Right lobe of liver (tissue), 6 donors: ENCODE data around the gene FGF9. TPM values are rescaled to one million over a fixed set of nuclear protein-coding genes. Genes with fewer than 3 reads are reported as not detected.
A peak's percentile ranks its signal among the peaks of the same experiment; 100 is the strongest.

Source experiments
- ATAC-seq, 4 donors: fragments of 200-7000 bp; cut with Tn5 transposase; one replicate each; pipeline ENCODE4 v1.9.1; 2020; ENCODE audit warnings: mild to moderate bottlenecking in 4 of 4, moderate library complexity in 4 of 4
- DNase-seq, 3 donors: peaks; one replicate each; pipeline ENCODE4 v3.0.0-alpha.2; 2020
- H3K27ac ChIP-seq, 3 donors: fragments of 200-600 bp; one replicate each; pipeline ENCODE4 v1.8.0; 2022
- H3K27me3 ChIP-seq, 2 donors: fragments of 200-600 bp; one replicate each; pipeline ENCODE4 v1.8.0; 2022
- H3K36me3 ChIP-seq, 4 donors: fragments of 200-600 bp; sonication (generic) in 1 of 4; one replicate each; pipeline versions ENCODE4 v1.5.1 to v1.8.0; 2017 to 2022; ENCODE audit warnings: control low read depth in 1 of 4
- H3K4me1 ChIP-seq, 4 donors: fragments of 200-600 bp; sonication (generic) in 1 of 4; one replicate each; pipeline versions ENCODE4 v1.5.1 to v1.8.0; 2017 to 2022; ENCODE audit warnings: control low read depth in 1 of 4
- H3K4me3 ChIP-seq, 3 donors: fragments of 200-600 bp; one replicate each; pipeline ENCODE4 v1.8.0; 2022
- H3K9me3 ChIP-seq, 4 donors: fragments of 200-600 bp; sonication (generic) in 1 of 4; one replicate each; pipeline versions ENCODE4 v1.5.1 to v1.8.0; 2017 to 2022; ENCODE audit warnings: control low read depth in 1 of 4
- POLR2A ChIP-seq: fragments of 450-650 bp; IDR thresholded peaks from one replicate; pipeline ENCODE4 v1.6.1; 2017; ENCODE audit warnings: antibody characterized with exemption, mild to moderate bottlenecking
- WGBS: methylation state at CpG from one replicate; pipeline ENCODE4 v1.1.6; 2018; ENCODE audit warnings: low coverage, low lambda C conversion rate; ENCODE audit not compliant: insufficient coverage; ENCODE audit errors: missing lambda C conversion rate; 5-methylcytosine and 5-hydroxymethylcytosine counted together
- intact Hi-C, 2 donors: fragments of 100-400 bp; cut with DNase I; formaldehyde crosslinking; loops; one replicate each; pipeline versions ENCODE4 v1.11.2 to v1.14.1; 2022
- total RNA-seq, 6 experiments: library from RNA; depleted of rRNA in 2 of 6; stranded (reverse); fragments of >200 nt in 2 of 6; fragmentation: NEBNext Ultra II Directional in 3 of 6; extraction: Animal tissue kit (Norgen Biotek cat#: 25700) in 3 of 6; gene quantifications; one replicate each; pipeline versions ENCODE4 v1.1.0 to v1.2.4, GENCODE V29; 2016 to 2023
- TF ChIP-seq, protein P1 (sequence below), 4 donors: fragments of 200-600 bp in 3 of 4; fragments of 450-650 bp in 1 of 4; IDR thresholded peaks; one replicate each; pipeline versions ENCODE4 v1.5.1 to v1.8.0; 2016 to 2022; ENCODE audit warnings: antibody characterized with exemption in 4 of 4, mild to moderate bottlenecking in 2 of 4
- donor health status: DM: no; HTN: yes; CAD: no.
- donor health status: DM: no; HTN: no; CAD: no.
- donor health status: DM: no; HTN: no; CAD: no.
- donor health status: DM: no; HTN: yes; CAD: no.
- donor health status: DM: no; HTN: yes; CAD: no.

FGF9 gene
- total RNA-seq, 6 experiments from 2014 or later: not detected

DNA sequence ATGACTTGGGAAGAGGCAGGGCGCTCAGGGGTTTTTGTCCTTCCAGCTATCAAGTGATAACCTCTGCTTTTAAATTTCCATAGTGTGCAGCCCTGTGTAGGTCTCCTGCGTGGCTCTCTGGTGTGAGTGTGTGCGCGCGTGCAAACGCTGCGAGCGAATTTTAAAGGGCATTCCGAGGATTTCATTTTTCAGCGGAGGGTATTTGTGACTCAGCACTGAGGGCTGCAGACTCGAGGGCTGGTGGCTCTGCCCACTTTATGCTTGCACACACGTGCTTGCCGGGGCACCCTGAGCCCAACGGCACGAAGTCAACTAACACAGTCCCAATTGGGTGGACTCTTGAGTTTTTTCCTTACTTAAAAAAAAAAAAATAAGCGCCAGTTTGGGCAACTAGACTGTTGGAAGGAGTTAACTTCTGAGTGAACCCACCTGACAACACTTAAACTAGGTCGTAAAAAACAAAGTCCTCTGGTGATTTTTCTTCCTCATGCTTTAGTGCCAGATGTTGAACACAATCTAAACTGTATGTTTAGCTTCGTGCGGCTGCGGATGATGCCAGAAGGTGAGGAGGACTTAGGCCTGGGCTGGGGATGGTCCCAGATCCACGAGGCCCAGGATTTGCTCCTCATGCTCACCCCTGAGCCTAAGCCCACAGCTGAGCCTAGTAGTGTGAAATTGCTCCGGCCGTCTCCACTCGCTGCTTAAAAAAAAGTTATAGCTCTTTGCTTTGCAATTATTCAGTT lies 2.1 kb downstream of the FGF9 start:
- TF ChIP-seq POLR2A: no peak
- TF ChIP-seq, protein P1, sequence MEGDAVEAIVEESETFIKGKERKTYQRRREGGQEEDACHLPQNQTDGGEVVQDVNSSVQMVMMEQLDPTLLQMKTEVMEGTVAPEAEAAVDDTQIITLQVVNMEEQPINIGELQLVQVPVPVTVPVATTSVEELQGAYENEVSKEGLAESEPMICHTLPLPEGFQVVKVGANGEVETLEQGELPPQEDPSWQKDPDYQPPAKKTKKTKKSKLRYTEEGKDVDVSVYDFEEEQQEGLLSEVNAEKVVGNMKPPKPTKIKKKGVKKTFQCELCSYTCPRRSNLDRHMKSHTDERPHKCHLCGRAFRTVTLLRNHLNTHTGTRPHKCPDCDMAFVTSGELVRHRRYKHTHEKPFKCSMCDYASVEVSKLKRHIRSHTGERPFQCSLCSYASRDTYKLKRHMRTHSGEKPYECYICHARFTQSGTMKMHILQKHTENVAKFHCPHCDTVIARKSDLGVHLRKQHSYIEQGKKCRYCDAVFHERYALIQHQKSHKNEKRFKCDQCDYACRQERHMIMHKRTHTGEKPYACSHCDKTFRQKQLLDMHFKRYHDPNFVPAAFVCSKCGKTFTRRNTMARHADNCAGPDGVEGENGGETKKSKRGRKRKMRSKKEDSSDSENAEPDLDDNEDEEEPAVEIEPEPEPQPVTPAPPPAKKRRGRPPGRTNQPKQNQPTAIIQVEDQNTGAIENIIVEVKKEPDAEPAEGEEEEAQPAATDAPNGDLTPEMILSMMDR (IDR thresholded peaks at IDR 0.05): no peak
- 8% methylated on average over 15 of the region's 24 CpGs for WGBS
- ATAC-seq (no peak), DNase-seq (no peak)
- Histone ChIP-seq H3K4me1 (peaks cover 0 to 52% (median 4%) of the 10 kb centered on the region in 4 donors), H3K27ac (no peak overlapping the region), H3K9me3 (no peaks in the 10 kb centered on the region), H3K4me3 (peak overlapping the region in 2 of 3 donors; percentile 51 to 61), H3K36me3 (no peaks in the 10 kb centered on the region), H3K27me3 (peaks cover 15 to 29% of the 10 kb centered on the region in 2 donors)
- intact Hi-C loops: no loop called here

DNA sequence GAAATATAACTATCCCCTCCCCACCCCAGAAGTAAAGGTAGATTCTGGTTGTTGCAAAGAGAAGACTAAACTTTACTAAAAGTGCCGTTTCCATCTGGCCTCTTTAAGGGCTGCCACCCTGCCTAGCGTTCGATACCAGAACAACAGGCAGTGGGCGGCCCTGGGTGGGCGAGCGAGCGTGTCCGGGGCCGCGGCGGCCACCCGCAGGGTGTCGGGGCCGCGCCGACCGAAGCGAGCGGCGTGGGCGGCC lies 2.6 kb downstream of the FGF9 start:
- H3K27ac ChIP-seq: no peak overlapping the region
- H3K36me3 ChIP-seq: no peaks in the 10 kb centered on the region
- intact Hi-C loops: no loop called here
- no peak for TF ChIP-seq POLR2A
- TF ChIP-seq, protein P1 (IDR thresholded peaks at IDR 0.05): peak in 1 of 4 donors; percentile 29
- ATAC-seq (no peak), DNase-seq (no peak)
- 0% methylated on average over 10 of the region's 21 CpGs for WGBS
- peak overlapping the region; percentile 38 to 61 (median 51) for H3K4me3 ChIP-seq
- H3K27me3 ChIP-seq: peaks cover 15 to 29% of the 10 kb centered on the region in 2 donors
- H3K9me3 ChIP-seq: no peaks in the 10 kb centered on the region
- peaks cover 0 to 52% (median 4%) of the 10 kb centered on the region in 4 donors for H3K4me1 ChIP-seq

DNA sequence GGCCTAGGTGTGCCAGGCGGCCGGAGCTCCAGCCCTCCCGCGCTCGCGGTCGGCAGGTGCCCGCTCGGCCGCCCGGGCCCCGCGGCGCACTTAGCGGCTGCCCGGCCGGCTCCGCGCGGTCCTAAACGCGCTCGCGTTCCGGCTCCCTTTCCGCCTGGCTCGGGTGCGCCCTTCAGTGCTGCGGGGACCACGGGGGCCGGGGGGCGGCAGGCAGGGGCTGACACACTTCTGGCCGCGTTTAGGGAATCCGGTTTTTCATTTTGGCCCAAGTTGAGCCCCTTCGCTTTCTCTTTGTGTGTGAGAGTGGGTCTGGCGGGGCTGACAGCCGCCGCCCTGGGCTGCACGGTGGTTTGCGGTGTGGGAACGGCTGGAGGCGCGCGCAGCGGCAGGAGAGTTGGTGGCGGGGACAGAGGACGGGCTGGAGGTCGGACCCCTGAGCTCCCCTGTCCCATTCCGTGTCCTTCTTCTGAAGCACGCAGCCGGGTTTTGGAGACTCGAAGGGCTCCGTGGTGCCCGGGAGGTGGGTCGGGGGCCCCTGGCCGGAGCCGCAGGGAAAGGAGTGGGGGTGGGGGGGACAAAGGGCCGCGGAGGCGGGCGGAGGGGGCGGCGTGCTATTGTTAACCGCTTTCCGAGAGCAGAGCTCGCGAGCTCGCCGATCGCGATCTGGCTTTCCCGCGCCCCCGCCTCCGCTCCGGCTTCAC lies 3.1 kb downstream of the FGF9 start:
- Histone ChIP-seq H3K9me3 (no peaks in the 10 kb centered on the region), H3K27me3 (peaks cover 15 to 29% of the 10 kb centered on the region in 2 donors), H3K4me1 (peaks cover 0 to 52% (median 4%) of the 10 kb centered on the region in 4 donors), H3K36me3 (no peaks in the 10 kb centered on the region), H3K4me3 (peak overlapping the region; percentile 38 to 61 (median 51)), H3K27ac (no peak overlapping the region)
- WGBS: 2% methylated on average over 10 of the region's 77 CpGs
- intact Hi-C loops: no loop called here
- ATAC-seq: peak; percentile 58 to 68 (median 66)
- TF ChIP-seq POLR2A: no peak
- TF ChIP-seq, protein P1 (IDR thresholded peaks at IDR 0.05): no peak
- peak; percentile 48 to 67 (median 65) for DNase-seq

DNA sequence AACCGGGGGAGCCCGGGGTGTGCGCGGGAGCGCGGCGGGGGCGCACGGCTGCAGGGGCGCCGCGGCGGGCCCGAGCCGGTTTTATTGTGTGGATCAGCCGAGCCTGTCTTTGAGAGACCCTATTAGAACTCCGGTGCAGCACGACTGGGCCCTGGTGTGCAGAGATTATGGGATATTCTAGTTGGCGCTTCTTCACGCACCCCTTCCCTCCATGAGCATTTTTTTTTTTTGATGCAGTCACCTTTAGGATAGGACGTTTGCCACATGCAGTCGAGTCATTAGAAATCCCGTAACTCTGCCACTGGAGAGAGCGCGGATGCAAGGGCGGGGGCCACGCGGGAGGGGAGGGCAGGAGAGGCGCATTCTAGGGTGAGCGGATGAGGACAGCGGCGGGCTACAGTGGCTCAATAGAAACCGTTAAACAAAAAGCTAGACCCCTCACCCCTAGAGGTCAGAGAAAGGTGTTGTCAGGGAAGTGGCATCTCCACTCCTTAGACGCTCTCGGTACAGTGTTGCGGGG lies 3.7 kb downstream of the FGF9 start:
- intact Hi-C loops: no loop called here
- no peak overlapping the region for H3K27ac ChIP-seq
- ATAC-seq (no peak), DNase-seq (no peak)
- WGBS: 3% methylated on average over 24 of the region's 36 CpGs
- H3K4me3 ChIP-seq: peak overlapping the region; percentile 38 to 61 (median 51)
- H3K9me3 ChIP-seq: no peaks in the 10 kb centered on the region
- peaks cover 15 to 29% of the 10 kb centered on the region in 2 donors for H3K27me3 ChIP-seq
- TF ChIP-seq, protein P1 (IDR thresholded peaks at IDR 0.05): no peak
- no peak for TF ChIP-seq POLR2A
- peaks cover 0 to 46% (median 4%) of the 10 kb centered on the region in 4 donors for H3K4me1 ChIP-seq
- no peaks in the 10 kb centered on the region for H3K36me3 ChIP-seq
